ENCODE measurements around the gene WDR38. TPM values are rescaled to one million over a fixed set of nuclear protein-coding genes. Genes with fewer than 3 reads are reported as not detected.

Gene WDR38
- total RNA-seq, 1 donor from 2014 or later, result not detected

DNA sequence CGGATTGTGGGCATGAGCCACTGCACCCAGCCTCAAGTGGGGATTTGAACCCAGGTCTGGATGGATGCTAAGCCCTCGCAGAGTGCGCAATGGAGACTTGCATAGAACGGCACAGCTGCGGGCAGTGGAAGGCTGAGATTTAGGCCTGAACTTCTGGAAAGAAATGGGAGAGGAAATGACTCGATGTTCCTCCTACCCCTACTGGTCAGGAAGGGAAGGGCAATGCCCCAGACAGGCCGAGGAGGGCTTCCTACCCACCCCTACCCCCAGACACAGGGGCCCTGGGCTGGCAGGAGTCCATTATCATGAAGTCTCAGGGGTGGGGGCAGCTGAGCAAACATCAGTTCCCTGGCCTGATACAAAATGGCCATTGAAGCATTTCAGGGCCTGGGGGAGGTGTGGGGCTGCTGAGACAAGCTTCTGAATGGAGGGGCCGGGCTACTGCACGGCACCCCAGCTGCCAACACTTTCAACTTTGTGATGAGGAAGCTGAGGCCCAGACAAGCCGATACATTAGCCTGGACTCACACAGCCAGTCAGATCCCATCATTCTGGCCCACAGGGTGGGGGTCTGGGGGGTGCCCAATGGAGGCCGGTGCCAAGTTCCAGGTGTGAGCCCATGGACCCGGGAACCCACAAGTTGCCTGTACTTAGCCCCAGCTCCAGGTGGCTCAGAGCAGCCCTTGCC is 13.5 kb upstream of the WDR38 start:
- H3K27me3 ChIP-seq (ENCODE audit: insufficient read depth, low read length), result no peaks in the 10 kb centered on the region
- peaks cover 13% of the 10 kb centered on the region for H3K4me1 ChIP-seq (ENCODE audit: insufficient read depth, low read length)
- H3K4me1 Mint-ChIP-seq (ENCODE audit: low read depth, unreplicated experiment), result peaks cover 8% of the 10 kb centered on the region
- no peak overlapping the region for H3K27ac ChIP-seq (ENCODE audit: low read depth, low read length)
- no peak overlapping the region for H3K27ac Mint-ChIP-seq (ENCODE audit: unreplicated experiment)
- no peaks in the 10 kb centered on the region for H4K20me1 ChIP-seq (ENCODE audit: insufficient read depth, low read length)
- no peak overlapping the region for H2AFZ ChIP-seq (ENCODE audit: low read depth, low read length)
- no peaks in the 10 kb centered on the region for H3K36me3 ChIP-seq (ENCODE audit: insufficient read depth, low read length)
- no peaks in the 10 kb centered on the region for H3K79me2 ChIP-seq (ENCODE audit: insufficient read depth, low read length)
- H3K36me3 Mint-ChIP-seq (ENCODE audit: low read depth, unreplicated experiment), result no peaks in the 10 kb centered on the region
- TF ChIP-seq, protein P1, sequence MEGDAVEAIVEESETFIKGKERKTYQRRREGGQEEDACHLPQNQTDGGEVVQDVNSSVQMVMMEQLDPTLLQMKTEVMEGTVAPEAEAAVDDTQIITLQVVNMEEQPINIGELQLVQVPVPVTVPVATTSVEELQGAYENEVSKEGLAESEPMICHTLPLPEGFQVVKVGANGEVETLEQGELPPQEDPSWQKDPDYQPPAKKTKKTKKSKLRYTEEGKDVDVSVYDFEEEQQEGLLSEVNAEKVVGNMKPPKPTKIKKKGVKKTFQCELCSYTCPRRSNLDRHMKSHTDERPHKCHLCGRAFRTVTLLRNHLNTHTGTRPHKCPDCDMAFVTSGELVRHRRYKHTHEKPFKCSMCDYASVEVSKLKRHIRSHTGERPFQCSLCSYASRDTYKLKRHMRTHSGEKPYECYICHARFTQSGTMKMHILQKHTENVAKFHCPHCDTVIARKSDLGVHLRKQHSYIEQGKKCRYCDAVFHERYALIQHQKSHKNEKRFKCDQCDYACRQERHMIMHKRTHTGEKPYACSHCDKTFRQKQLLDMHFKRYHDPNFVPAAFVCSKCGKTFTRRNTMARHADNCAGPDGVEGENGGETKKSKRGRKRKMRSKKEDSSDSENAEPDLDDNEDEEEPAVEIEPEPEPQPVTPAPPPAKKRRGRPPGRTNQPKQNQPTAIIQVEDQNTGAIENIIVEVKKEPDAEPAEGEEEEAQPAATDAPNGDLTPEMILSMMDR (IDR thresholded peaks at IDR 0.05; ENCODE audit: insufficient read depth, low read depth, low read length), result peak; percentile 44
- TF ChIP-seq EZH2 (IDR thresholded peaks at IDR 0.05; ENCODE audit: insufficient read depth, low read length), result no peak
- DNase-seq (ENCODE audit: low read depth) (no peak), FAIRE-seq (no peak)
- no peak overlapping the region for H3K4me3 Mint-ChIP-seq (ENCODE audit: unreplicated experiment)
- no peaks in the 10 kb centered on the region for H3K27me3 Mint-ChIP-seq (ENCODE audit: low read depth, unreplicated experiment)
- H3K9me3 Mint-ChIP-seq (ENCODE audit: unreplicated experiment), result no peaks in the 10 kb centered on the region
- no peaks in the 10 kb centered on the region for H3K9me3 ChIP-seq (ENCODE audit: insufficient read depth, low read depth, low read length)
- no peak overlapping the region for H3K4me2 ChIP-seq (ENCODE audit: low read length)
- no peak overlapping the region for H3K9ac ChIP-seq (ENCODE audit: low read length)
- no peak overlapping the region for H3K4me3 ChIP-seq (ENCODE audit: insufficient read depth, low read depth, low read length)

DNA sequence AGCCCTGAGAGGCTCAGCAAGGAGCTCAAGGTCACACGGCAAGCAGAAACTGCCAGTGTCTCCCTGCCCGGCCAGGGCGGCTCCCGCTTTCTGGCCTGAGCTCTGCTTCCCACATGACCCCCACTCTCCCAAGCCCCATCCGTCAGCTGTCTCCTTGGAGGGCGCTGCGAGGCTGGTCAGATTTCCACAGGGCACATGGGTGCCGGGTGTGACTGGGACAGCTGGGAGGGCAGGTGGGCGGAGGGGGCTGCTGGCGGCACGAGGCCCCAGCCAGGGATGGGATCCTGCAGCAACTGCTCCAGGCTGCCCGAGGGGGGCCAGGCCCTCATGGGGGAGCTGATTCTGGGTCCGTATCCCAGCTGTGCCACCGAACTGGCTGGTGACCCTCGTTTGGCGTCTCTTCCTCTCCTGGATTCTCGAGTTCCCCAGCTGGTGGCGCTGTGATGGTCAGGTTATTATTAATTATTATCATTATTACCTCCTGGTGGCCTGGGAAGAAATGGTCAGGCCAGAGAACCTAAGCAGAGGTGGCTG is 12.9 kb upstream of the WDR38 start:
- Histone ChIP-seq H2AFZ (ENCODE audit: low read depth, low read length) (no peak overlapping the region), H3K4me1 (ENCODE audit: insufficient read depth, low read length) (peaks cover 7% of the 10 kb centered on the region), H3K27me3 (ENCODE audit: insufficient read depth, low read length) (no peaks in the 10 kb centered on the region), H3K4me3 (ENCODE audit: insufficient read depth, low read depth, low read length) (no peak overlapping the region), H3K4me2 (ENCODE audit: low read length) (no peak overlapping the region), H4K20me1 (ENCODE audit: insufficient read depth, low read length) (no peaks in the 10 kb centered on the region), H3K27ac (ENCODE audit: low read depth, low read length) (no peak overlapping the region), H3K36me3 (ENCODE audit: insufficient read depth, low read length) (no peaks in the 10 kb centered on the region), H3K79me2 (ENCODE audit: insufficient read depth, low read length) (no peaks in the 10 kb centered on the region), H3K9ac (ENCODE audit: low read length) (no peak overlapping the region), H3K9me3 (ENCODE audit: insufficient read depth, low read depth, low read length) (no peaks in the 10 kb centered on the region)
- Mint-ChIP-seq H3K4me3 (ENCODE audit: unreplicated experiment) (no peak overlapping the region), H3K4me1 (ENCODE audit: low read depth, unreplicated experiment) (peaks cover 2% of the 10 kb centered on the region), H3K36me3 (ENCODE audit: low read depth, unreplicated experiment) (no peaks in the 10 kb centered on the region), H3K27ac (ENCODE audit: unreplicated experiment) (no peak overlapping the region), H3K9me3 (ENCODE audit: unreplicated experiment) (no peaks in the 10 kb centered on the region), H3K27me3 (ENCODE audit: low read depth, unreplicated experiment) (no peaks in the 10 kb centered on the region)
- DNase-seq (ENCODE audit: low read depth), result no peak
- TF ChIP-seq, protein P1 (IDR thresholded peaks at IDR 0.05; ENCODE audit: insufficient read depth, low read depth, low read length), result peak; percentile 36
- TF ChIP-seq EZH2 (IDR thresholded peaks at IDR 0.05; ENCODE audit: insufficient read depth, low read length), result no peak
- FAIRE-seq, result no peak
